ENCODE data around the gene KREMEN2.

Gene KREMEN2

DNA sequence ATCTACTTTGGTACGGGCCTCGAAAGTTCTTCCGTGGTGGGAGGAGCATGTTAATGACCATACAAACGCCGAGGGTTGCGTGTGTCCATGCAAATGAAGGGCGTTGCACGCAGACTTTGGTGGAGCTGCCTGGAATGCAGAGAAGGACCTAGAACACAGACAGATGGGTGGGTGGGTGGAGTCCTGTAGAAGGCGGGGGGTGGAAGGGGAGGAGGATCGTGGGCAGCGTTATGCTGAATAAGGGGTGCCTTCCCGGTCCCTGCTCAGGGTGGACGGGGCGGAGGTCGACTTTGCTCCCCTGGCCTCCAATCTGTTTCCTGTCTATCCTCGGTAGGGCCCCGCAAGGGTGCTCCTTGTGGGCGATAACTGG is 4.3 kb downstream of the KREMEN2 start:
- H3K4me3 ChIP-seq (ENCODE audit: low read depth in 1 of 2, low read length in 2 of 2) = peak overlapping the region; percentile 53 to 83
- no peaks in the 10 kb centered on the region for H3K9me3 ChIP-seq (ENCODE audit: control insufficient read depth in 1 of 2, low read length in 2 of 2)
- peaks cover 33% of the 10 kb centered on the region for H3K27me3 ChIP-seq (ENCODE audit: low read depth, low read length)
- peaks cover 3 to 50% of the 10 kb centered on the region in 2 donors for H3K4me1 ChIP-seq (ENCODE audit: control insufficient read depth in 1 of 2, insufficient read depth in 2 of 2, low read length in 2 of 2)
- no peak overlapping the region for H3K27ac ChIP-seq (ENCODE audit: low read length)
- no peaks in the 10 kb centered on the region for H3K36me3 ChIP-seq (ENCODE audit: control insufficient read depth in 1 of 2, insufficient read depth in 2 of 2, low read length in 2 of 2)

DNA sequence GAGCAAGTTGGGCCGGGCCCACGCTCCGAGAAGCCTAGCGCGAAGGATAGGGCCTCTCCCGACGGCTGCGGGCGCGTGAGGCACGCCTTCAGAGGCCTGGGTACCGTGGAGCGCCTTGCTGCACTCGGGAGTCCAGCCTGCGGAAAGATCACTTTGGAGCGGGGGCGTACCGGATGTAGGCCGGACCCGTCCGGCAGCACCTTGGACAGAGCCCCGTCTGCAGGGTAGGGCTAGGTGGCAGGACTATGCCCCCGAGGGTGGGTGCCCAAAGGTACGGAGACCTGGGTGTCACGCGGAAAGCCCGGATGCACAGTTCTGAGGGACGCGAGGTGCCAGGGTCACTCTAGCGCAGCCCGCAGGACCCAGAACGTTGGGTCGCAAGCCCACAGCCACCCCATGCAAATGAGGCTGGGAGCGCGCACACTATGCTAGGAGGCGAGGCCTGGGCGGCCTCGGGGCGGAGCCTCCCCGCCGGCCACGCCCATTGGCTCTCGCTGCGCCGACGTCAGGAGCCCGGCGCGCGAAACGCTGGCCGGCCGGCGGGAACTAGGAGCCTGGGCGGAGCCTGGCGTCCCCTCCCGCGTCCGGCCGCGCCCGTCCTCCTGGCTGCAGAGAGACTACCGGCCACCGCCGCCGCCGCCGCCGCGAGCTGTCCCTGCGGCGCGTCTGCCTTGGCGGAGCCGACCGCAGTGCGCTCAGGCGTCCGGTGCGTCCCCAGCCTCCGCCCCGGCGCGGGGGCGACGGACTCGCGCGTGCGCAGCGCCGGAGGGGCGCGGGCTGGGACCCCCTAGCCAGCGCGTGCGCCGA is 4.9 kb downstream of the KREMEN2 start, which contains the start of gene PAQR4:
Gene PAQR4 (plus strand): TSS at position 611 of the 807 bp plus-strand sequence. CDS start 327 bp downstream, outside the sequence.
- H3K27ac ChIP-seq (ENCODE audit: low read length) = no peak within 1 kb of the TSS

GRCh38 chr16:2969545-2970521 is 5.8 kb downstream of the KREMEN2 start:
- Histone ChIP-seq H3K9me3 (ENCODE audit: control insufficient read depth in 1 of 2, low read length in 2 of 2) (no peaks in the 10 kb centered on the region), H3K4me1 (ENCODE audit: control insufficient read depth in 1 of 2, insufficient read depth in 2 of 2, low read length in 2 of 2) (peaks cover 3 to 35% of the 10 kb centered on the region in 2 donors), H3K27me3 (ENCODE audit: low read depth, low read length) (peaks cover 19% of the 10 kb centered on the region), H3K4me3 (ENCODE audit: low read depth in 1 of 2, low read length in 2 of 2) (peak overlapping the region; percentile 33 to 83), H3K36me3 (ENCODE audit: control insufficient read depth in 1 of 2, insufficient read depth in 2 of 2, low read length in 2 of 2) (no peaks in the 10 kb centered on the region), H3K27ac (ENCODE audit: low read length) (no peak overlapping the region)

More for the DNA sequence above, 4.9 kb downstream of the KREMEN2 start, which contains the start of gene PAQR4:
- Histone ChIP-seq H3K4me1 (ENCODE audit: control insufficient read depth in 1 of 2, insufficient read depth in 2 of 2, low read length in 2 of 2) (peaks cover 3 to 44% of the 10 kb centered on the region in 2 donors), H3K9me3 (ENCODE audit: control insufficient read depth in 1 of 2, low read length in 2 of 2) (no peaks in the 10 kb centered on the region), H3K4me3 (ENCODE audit: low read depth in 1 of 2, low read length in 2 of 2) (peak within 1 kb of the TSS; percentile 53 to 83), H3K36me3 (ENCODE audit: control insufficient read depth in 1 of 2, insufficient read depth in 2 of 2, low read length in 2 of 2) (no peaks in the 10 kb centered on the region), H3K27me3 (ENCODE audit: low read depth, low read length) (peaks cover 28% of the 10 kb centered on the region)

DNA sequence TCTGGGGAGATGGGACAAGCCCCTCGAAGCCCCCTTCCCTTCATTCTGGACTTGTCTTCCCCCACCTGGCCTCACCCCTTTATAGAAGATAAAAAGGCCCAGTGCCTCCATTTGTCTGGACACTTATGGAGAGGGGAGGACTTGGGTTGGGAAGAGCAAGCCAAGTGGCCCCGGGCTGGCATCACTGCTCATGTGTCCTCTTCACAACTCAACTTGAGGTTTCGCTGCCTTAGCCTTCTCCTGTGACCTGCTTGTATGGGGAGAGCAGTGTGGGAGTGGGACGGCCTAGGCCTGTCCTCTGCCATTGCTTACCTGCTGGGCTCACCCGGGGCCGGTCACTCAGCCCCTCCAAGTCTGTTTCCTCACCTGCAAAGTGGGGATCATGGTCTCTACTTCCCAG is 6.5 kb downstream of the KREMEN2 start:
- Histone ChIP-seq H3K27me3 (ENCODE audit: low read depth, low read length) (peaks cover 19% of the 10 kb centered on the region), H3K27ac (ENCODE audit: low read length) (no peak overlapping the region), H3K4me3 (ENCODE audit: low read depth in 1 of 2, low read length in 2 of 2) (peak overlapping the region in 1 of 2 donors; percentile 83), H3K4me1 (ENCODE audit: control insufficient read depth in 1 of 2, insufficient read depth in 2 of 2, low read length in 2 of 2) (peaks cover 3 to 33% of the 10 kb centered on the region in 2 donors), H3K36me3 (ENCODE audit: control insufficient read depth in 1 of 2, insufficient read depth in 2 of 2, low read length in 2 of 2) (no peaks in the 10 kb centered on the region), H3K9me3 (ENCODE audit: control insufficient read depth in 1 of 2, low read length in 2 of 2) (no peaks in the 10 kb centered on the region)

DNA sequence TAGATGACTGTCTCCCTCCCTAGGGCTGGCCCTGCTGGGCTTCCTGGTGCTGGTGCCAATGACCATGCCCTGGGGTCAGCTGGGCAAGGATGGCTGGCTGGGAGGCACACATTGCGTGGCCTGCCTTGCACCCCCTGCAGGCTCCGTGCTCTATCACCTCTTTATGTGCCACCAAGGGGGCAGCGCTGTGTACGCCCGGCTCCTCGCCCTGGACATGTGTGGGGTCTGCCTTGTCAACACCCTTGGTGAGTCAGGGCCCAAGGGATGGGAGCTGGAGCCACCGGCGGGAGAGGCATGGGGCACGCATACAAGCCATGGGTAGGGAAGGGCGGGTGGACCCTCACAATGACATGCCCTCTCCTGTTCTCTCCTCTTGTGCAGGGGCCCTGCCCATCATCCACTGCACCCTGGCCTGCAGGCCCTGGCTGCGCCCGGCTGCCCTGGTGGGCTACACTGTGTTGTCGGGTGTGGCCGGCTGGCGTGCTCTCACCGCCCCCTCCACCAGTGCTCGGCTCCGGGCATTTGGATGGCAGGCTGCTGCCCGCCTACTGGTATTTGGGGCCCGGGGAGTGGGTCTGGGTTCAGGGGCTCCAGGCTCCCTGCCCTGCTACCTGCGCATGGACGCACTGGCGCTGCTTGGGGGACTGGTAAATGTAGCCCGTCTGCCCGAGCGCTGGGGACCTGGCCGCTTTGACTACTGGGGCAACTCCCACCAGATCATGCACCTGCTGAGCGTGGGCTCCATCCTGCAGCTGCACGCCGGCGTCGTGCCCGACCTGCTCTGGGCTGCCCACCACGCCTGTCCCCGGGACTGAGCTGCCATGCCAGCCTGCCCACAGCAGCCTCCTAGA is 7.3 kb downstream of the KREMEN2 start:
- Histone ChIP-seq H3K36me3 (ENCODE audit: control insufficient read depth in 1 of 2, insufficient read depth in 2 of 2, low read length in 2 of 2) (no peaks in the 10 kb centered on the region), H3K4me3 (ENCODE audit: low read depth in 1 of 2, low read length in 2 of 2) (no peak overlapping the region), H3K27ac (ENCODE audit: low read length) (no peak overlapping the region), H3K4me1 (ENCODE audit: control insufficient read depth in 1 of 2, insufficient read depth in 2 of 2, low read length in 2 of 2) (peaks cover 3 to 33% of the 10 kb centered on the region in 2 donors), H3K9me3 (ENCODE audit: control insufficient read depth in 1 of 2, low read length in 2 of 2) (no peaks in the 10 kb centered on the region), H3K27me3 (ENCODE audit: low read depth, low read length) (peaks cover 12% of the 10 kb centered on the region)

GRCh38 chr16:2971985-2972784 is 8.1 kb downstream of the KREMEN2 start:
- H3K27me3 ChIP-seq (ENCODE audit: low read depth, low read length) = peaks cover 10% of the 10 kb centered on the region
- H3K27ac ChIP-seq (ENCODE audit: low read length) = no peak overlapping the region
- no peaks in the 10 kb centered on the region for H3K36me3 ChIP-seq (ENCODE audit: control insufficient read depth in 1 of 2, insufficient read depth in 2 of 2, low read length in 2 of 2)
- no peaks in the 10 kb centered on the region for H3K9me3 ChIP-seq (ENCODE audit: control insufficient read depth in 1 of 2, low read length in 2 of 2)
- H3K4me1 ChIP-seq (ENCODE audit: control insufficient read depth in 1 of 2, insufficient read depth in 2 of 2, low read length in 2 of 2) = peaks cover 3 to 26% of the 10 kb centered on the region in 2 donors
- H3K4me3 ChIP-seq (ENCODE audit: low read depth in 1 of 2, low read length in 2 of 2) = no peak overlapping the region

DNA sequence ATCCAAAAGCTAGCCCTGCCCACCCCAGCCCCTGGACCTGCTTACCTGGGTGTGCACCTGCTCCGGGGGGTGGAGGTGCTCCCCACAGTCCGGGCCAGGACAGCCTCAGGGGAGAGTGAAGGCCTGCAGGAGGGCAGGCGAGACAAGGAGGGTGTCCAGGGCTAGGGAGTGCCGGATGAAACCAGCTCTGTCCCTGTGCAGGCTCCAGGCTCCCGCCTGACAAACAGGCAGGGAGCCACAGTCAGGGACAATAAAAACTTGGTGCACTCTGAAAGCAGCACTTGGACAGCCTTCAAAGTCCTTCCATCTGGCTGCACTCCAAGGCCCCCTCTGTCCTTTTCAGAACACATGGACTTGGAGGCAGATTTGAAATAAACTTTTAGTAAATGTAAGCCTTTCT is 9.0 kb downstream of the KREMEN2 start:
- H3K4me3 ChIP-seq (ENCODE audit: low read depth in 1 of 2, low read length in 2 of 2) = no peak overlapping the region
- H3K27me3 ChIP-seq (ENCODE audit: low read depth, low read length) = peaks cover 2% of the 10 kb centered on the region
- no peak overlapping the region for H3K27ac ChIP-seq (ENCODE audit: low read length)
- no peaks in the 10 kb centered on the region for H3K9me3 ChIP-seq (ENCODE audit: control insufficient read depth in 1 of 2, low read length in 2 of 2)
- no peaks in the 10 kb centered on the region for H3K36me3 ChIP-seq (ENCODE audit: control insufficient read depth in 1 of 2, insufficient read depth in 2 of 2, low read length in 2 of 2)
- peaks cover 3 to 17% of the 10 kb centered on the region in 2 donors for H3K4me1 ChIP-seq (ENCODE audit: control insufficient read depth in 1 of 2, insufficient read depth in 2 of 2, low read length in 2 of 2)

DNA sequence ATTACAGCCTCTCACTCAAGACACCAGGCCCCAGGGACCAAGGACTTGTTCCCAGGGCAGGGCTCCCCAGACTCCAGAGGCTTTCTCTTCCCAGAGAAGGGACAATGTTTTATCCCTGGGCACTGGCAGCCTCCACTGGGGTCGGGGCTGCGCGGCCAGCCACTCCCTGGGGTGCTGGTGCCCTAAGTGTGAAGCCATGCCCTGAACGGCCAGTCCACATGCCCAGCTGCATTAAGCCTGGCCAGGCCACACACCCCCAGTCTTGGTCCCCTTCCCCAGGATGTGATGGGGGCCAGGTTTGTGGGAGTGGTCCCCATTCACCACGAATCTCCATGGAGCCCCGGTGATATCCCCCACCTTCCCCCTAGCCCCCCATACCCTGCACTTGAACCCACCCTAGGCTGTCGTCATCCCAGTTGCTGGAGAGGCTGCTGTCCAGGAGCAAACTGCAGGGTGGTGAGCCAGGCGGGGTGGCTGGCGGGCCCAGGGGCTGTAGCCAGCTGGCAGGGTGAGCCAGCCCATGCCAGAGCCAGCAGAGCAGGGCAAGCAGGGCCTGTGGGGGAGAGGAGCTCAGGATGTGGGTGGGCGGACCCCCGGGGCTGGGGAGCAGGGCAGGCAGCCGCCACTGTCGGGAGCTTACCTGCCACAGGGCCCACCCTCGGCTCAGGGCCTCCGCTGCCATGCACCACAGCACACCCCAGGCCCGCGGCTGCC is 9.7 kb downstream of the KREMEN2 start:
- H3K27me3 ChIP-seq (ENCODE audit: low read depth, low read length) = no peaks in the 10 kb centered on the region
- no peak overlapping the region for H3K27ac ChIP-seq (ENCODE audit: low read length)
- no peak overlapping the region for H3K4me3 ChIP-seq (ENCODE audit: low read depth in 1 of 2, low read length in 2 of 2)
- peaks cover 3 to 10% of the 10 kb centered on the region in 2 donors for H3K4me1 ChIP-seq (ENCODE audit: control insufficient read depth in 1 of 2, insufficient read depth in 2 of 2, low read length in 2 of 2)
- H3K36me3 ChIP-seq (ENCODE audit: control insufficient read depth in 1 of 2, insufficient read depth in 2 of 2, low read length in 2 of 2) = no peaks in the 10 kb centered on the region
- H3K9me3 ChIP-seq (ENCODE audit: control insufficient read depth in 1 of 2, low read length in 2 of 2) = no peaks in the 10 kb centered on the region

GRCh38 chr16:2974319-2975056 is 10.4 kb downstream of the KREMEN2 start:
- H3K27me3 ChIP-seq (ENCODE audit: low read depth, low read length) = peaks cover 1% of the 10 kb centered on the region
- no peak overlapping the region for H3K27ac ChIP-seq (ENCODE audit: low read length)
- no peaks in the 10 kb centered on the region for H3K36me3 ChIP-seq (ENCODE audit: control insufficient read depth in 1 of 2, insufficient read depth in 2 of 2, low read length in 2 of 2)
- H3K9me3 ChIP-seq (ENCODE audit: control insufficient read depth in 1 of 2, low read length in 2 of 2) = no peaks in the 10 kb centered on the region
- no peak overlapping the region for H3K4me3 ChIP-seq (ENCODE audit: low read depth in 1 of 2, low read length in 2 of 2)
- peaks cover 3 to 8% of the 10 kb centered on the region in 2 donors for H3K4me1 ChIP-seq (ENCODE audit: control insufficient read depth in 1 of 2, insufficient read depth in 2 of 2, low read length in 2 of 2)
